Progenitor cell of endocrine pancreas (in vitro differentiated cells): ENCODE measurements around the gene ZDHHC14. TPM values are rescaled to one million over a fixed set of nuclear protein-coding genes. Genes with fewer than 3 reads are reported as not detected.

ENCODE experiments used
- DNase-seq: peaks from one replicate; pipeline ENCODE4 v3.0.0; 2021; ENCODE audit warnings: low spot score; ENCODE audit not compliant: unreplicated experiment
- H3K27ac Mint-ChIP-seq: 2 replicates; pipeline ENCODE4 v1.8.0; 2021; ENCODE audit warnings: mild to moderate bottlenecking, moderate library complexity, mixed read lengths
- H3K27me3 Mint-ChIP-seq: 2 replicates; pipeline ENCODE4 v1.8.0; 2021; ENCODE audit warnings: mixed read lengths
- H3K36me3 Mint-ChIP-seq: 2 replicates; pipeline ENCODE4 v1.8.0; 2022; ENCODE audit warnings: mixed read lengths; ENCODE audit not compliant: insufficient read depth
- H3K4me1 Mint-ChIP-seq: 2 replicates; pipeline ENCODE4 v1.8.0; 2021; ENCODE audit warnings: low read depth, mixed read lengths
- H3K4me3 Mint-ChIP-seq: 2 replicates; pipeline ENCODE4 v1.8.0; 2021; ENCODE audit warnings: low read depth, mild to moderate bottlenecking, moderate library complexity, mixed read lengths
- H3K9me3 Mint-ChIP-seq: 2 replicates; pipeline ENCODE4 v1.8.0; 2021; ENCODE audit warnings: low read depth, mixed read lengths
- CTCF ChIP-seq: fragments of 200-600 bp; sonication (generic); IDR thresholded peaks from one replicate; pipeline ENCODE4 v1.5.0; 2021; ENCODE audit warnings: antibody characterized with exemption, mild to moderate bottlenecking; ENCODE audit not compliant: unreplicated experiment
- total RNA-seq: library from RNA; stranded (reverse); gene quantifications from 2 replicates; pipeline ENCODE4 v1.2.1, GENCODE V29; 2021

ZDHHC14 gene
- total RNA-seq, 1 donor from 2014 or later, result 9.0 TPM

- Mint-ChIP-seq H3K27ac (no peak overlapping the region), H3K27me3 (peaks cover 21% of the 10 kb centered on the region), H3K9me3 (no peaks in the 10 kb centered on the region), H3K4me1 (peaks cover 17% of the 10 kb centered on the region), H3K36me3 (no peaks in the 10 kb centered on the region), H3K4me3 (no peak overlapping the region)
- no peak for DNase-seq
- TF ChIP-seq CTCF, result no peak
Observed at GRCh38 chr6:157487110-157487773, 106.3 kb downstream of the ZDHHC14 start.

GRCh38 chr6:157488058-157488457 lies 107.1 kb downstream of the ZDHHC14 start:
- Mint-ChIP-seq H3K36me3 (no peaks in the 10 kb centered on the region), H3K4me3 (no peak overlapping the region), H3K4me1 (peaks cover 17% of the 10 kb centered on the region), H3K27me3 (peaks cover 25% of the 10 kb centered on the region), H3K9me3 (no peaks in the 10 kb centered on the region), H3K27ac (no peak overlapping the region)
- DNase-seq, result no peak
- no peak for TF ChIP-seq CTCF

- Mint-ChIP-seq H3K36me3 (no peaks in the 10 kb centered on the region), H3K4me1 (peaks cover 17% of the 10 kb centered on the region), H3K9me3 (no peaks in the 10 kb centered on the region), H3K27ac (no peak overlapping the region), H3K4me3 (no peak overlapping the region), H3K27me3 (peaks cover 25% of the 10 kb centered on the region)
- no peak for TF ChIP-seq CTCF
- no peak for DNase-seq
Observed at GRCh38 chr6:157488716-157489118, 107.7 kb downstream of the ZDHHC14 start.

GRCh38 chr6:157490611-157491269 lies 109.8 kb downstream of the ZDHHC14 start:
- Mint-ChIP-seq H3K9me3 (no peaks in the 10 kb centered on the region), H3K4me1 (peaks cover 17% of the 10 kb centered on the region), H3K27ac (no peak overlapping the region), H3K36me3 (peaks cover 2% of the 10 kb centered on the region), H3K4me3 (no peak overlapping the region), H3K27me3 (peaks cover 28% of the 10 kb centered on the region)
- no peak for DNase-seq
- no peak for TF ChIP-seq CTCF

GRCh38 chr6:157491571-157492232 lies 110.7 kb downstream of the ZDHHC14 start:
- no peak for DNase-seq
- Mint-ChIP-seq H3K27ac (no peak overlapping the region), H3K9me3 (peaks cover under 1% of the 10 kb centered on the region), H3K4me3 (no peak overlapping the region), H3K4me1 (peaks cover 17% of the 10 kb centered on the region), H3K27me3 (peaks cover 20% of the 10 kb centered on the region), H3K36me3 (peaks cover 2% of the 10 kb centered on the region)
- TF ChIP-seq CTCF, result no peak
